ENCODE data around the gene GZMB. TPM values are rescaled to one million over a fixed set of nuclear protein-coding genes. Genes with fewer than 3 reads are reported as not detected.

The GZMB gene
- total and polyA plus RNA-seq, 2 of the 13 experiments (the other 11 are each of a cell fraction or from before 2014, with no cell fraction given), result 0.12 TPM; not detected in 1

- no peak for TF ChIP-seq HBP1 (CRISPR knock-in tag; IDR thresholded peaks at IDR 0.05; ENCODE audit: low read depth)
- TF ChIP-seq NCOA5 (CRISPR knock-in tag; IDR thresholded peaks at IDR 0.05), result no peak
- no peak for TF ChIP-seq ZZZ3 (CRISPR knock-in tag; IDR thresholded peaks at IDR 0.05; ENCODE audit: borderline replicate concordance)
- TF ChIP-seq ZNF20 (CRISPR knock-in tag; IDR thresholded peaks at IDR 0.05), result no peak
- TF ChIP-seq ZNF569 (CRISPR knock-in tag; IDR thresholded peaks at IDR 0.05; ENCODE audit: borderline replicate concordance), result no peak
- TF ChIP-seq ZSCAN22 (CRISPR knock-in tag; IDR thresholded peaks at IDR 0.05), result no peak
- no peak for TF ChIP-seq IRF9 (CRISPR knock-in tag; IDR thresholded peaks at IDR 0.05; ENCODE audit: borderline replicate concordance)
- TF ChIP-seq FOXA3 (CRISPR knock-in tag; IDR thresholded peaks at IDR 0.05), result no peak
- no peak for TF ChIP-seq ZFYVE20 (CRISPR knock-in tag; IDR thresholded peaks at IDR 0.05; ENCODE audit: borderline replicate concordance, low read depth)
- TF ChIP-seq ARNT2 (CRISPR knock-in tag; IDR thresholded peaks at IDR 0.05; ENCODE audit: low read depth), result no peak
Observed at GRCh38 chr14:24639905-24640304, 5.9 kb upstream of the GZMB start (continued).

- ATAC-seq, result no peak
- no peak overlapping the region for H3K9ac ChIP-seq (ENCODE audit: insufficient read depth, low read depth, low read length)
- POLR2A ChIA-PET, result no interaction called here
- CTCF ChIA-PET (ENCODE audit: low intra/inter-chr PET ratio, low total read pairs), result no interaction called here
- H3K4me3 ChIP-seq (replicated peaks in 1 of 3; ENCODE audit: insufficient read depth in 1 of 3, low read depth in 2 of 3, low read length in 3 of 3), result no peak overlapping the region
- H3K4me1 ChIP-seq (ENCODE audit: insufficient read depth, low read length), result no peaks in the 10 kb centered on the region
- no peak overlapping the region for H3K27ac ChIP-seq (ENCODE audit: extremely low read length, insufficient read depth, low read length)
- no peaks in the 10 kb centered on the region for H4K20me1 ChIP-seq (ENCODE audit: insufficient read depth, low read length)
- in situ Hi-C loops (cut with HindIII; ENCODE audit: extremely low pct_ligation_motif_present, low pct_unique_long_range_greater_than_20kb) (no loop called here), intact Hi-C loops (cut with micrococcal nuclease; ENCODE audit: unreplicated experiment) (no loop called here)
- no peaks in the 10 kb centered on the region for H3K27me3 ChIP-seq (ENCODE audit: control insufficient read depth in 1 of 2, insufficient read depth in 2 of 2, low read length in 2 of 2)
- no peaks in the 10 kb centered on the region for H3K36me3 ChIP-seq (replicated peaks in 1 of 2; ENCODE audit: control insufficient read depth in 1 of 2, insufficient read depth in 2 of 2, low read length in 2 of 2)
- no peak for FAIRE-seq
- H2AFZ ChIP-seq (ENCODE audit: low read length), result no peak overlapping the region
- no peak overlapping the region for H3K4me2 ChIP-seq (ENCODE audit: low read depth, low read length)
- DNase-seq (ENCODE audit: low spot score), result no peak
- no peaks in the 10 kb centered on the region for H3K79me2 ChIP-seq (ENCODE audit: insufficient read depth, low read length)
- BruUV-seq (replicated peaks), result no TSS peak
- WGBS (ENCODE audit: low lambda C conversion rate), result 30% methylated on average over 3 of the region's 3 CpGs
- H3K9me3 ChIP-seq (ENCODE audit: low read length), result no peaks in the 10 kb centered on the region
- TF ChIP-seq ZFP1 (CRISPR knock-in tag; IDR thresholded peaks at IDR 0.05) (no peak), ZBTB7B (CRISPR knock-in tag; IDR thresholded peaks at IDR 0.05) (no peak), ELF1 (CRISPR knock-in tag; IDR thresholded peaks at IDR 0.05) (0 out of 2 replicates have a peak, but pooled peaks have one; percentile 34), TGIF2 (CRISPR knock-in tag; IDR thresholded peaks at IDR 0.05) (no peak), HDAC2 (CRISPR knock-in tag; IDR thresholded peaks at IDR 0.05) (no peak), NR3C1 (CRISPR knock-in tag; IDR thresholded peaks at IDR 0.05) (no peak), TRAFD1 (CRISPR knock-in tag; IDR thresholded peaks at IDR 0.05; ENCODE audit: borderline replicate concordance) (no peak), CREB1 (IDR thresholded peaks at IDR 0.05) (peak; percentile 51), CREB1 (CRISPR knock-in tag; IDR thresholded peaks at IDR 0.05) (no peak), ZKSCAN1 (IDR thresholded peaks at IDR 0.05; ENCODE audit: low read length) (no peak), ZNF703 (CRISPR knock-in tag; IDR thresholded peaks at IDR 0.05; ENCODE audit: borderline replicate concordance) (no peak), ZNF296 (CRISPR knock-in tag; conservative IDR thresholded peaks at IDR 0.05) (no peak)
Observed at GRCh38 chr14:24639270-24639669, 5.3 kb upstream of the GZMB start.
